GM12891 (cell line): ENCODE results near the gene ZDHHC11.
"Not testable (repeated sequence)": the region's sequence is repeated elsewhere in the genome, so short reads cannot be mapped to it uniquely, and the experiment has no call there.

ENCODE experiments used
- PAX5 ChIP-seq: IDR thresholded peaks from 2 replicates; pipeline ENCODE4 v1.6.1; 2011; ENCODE audit warnings: low read length, moderate library complexity, mild to moderate bottlenecking; ENCODE audit not compliant: insufficient read depth, severe bottlenecking
- POLR2A ChIP-seq: IDR thresholded peaks from 2 replicates; pipeline ENCODE4 v1.6.1; 2011; ENCODE audit warnings: low read depth, low read length, control low read depth
- POLR2AphosphoS5 ChIP-seq: IDR thresholded peaks from 2 replicates; pipeline ENCODE4 v1.6.1; 2011; ENCODE audit warnings: low read depth, low read length, control low read depth
- TAF1 ChIP-seq: IDR thresholded peaks from 2 replicates; pipeline ENCODE4 v1.6.1; 2011; ENCODE audit warnings: low read depth, low read length, control low read depth

DNA sequence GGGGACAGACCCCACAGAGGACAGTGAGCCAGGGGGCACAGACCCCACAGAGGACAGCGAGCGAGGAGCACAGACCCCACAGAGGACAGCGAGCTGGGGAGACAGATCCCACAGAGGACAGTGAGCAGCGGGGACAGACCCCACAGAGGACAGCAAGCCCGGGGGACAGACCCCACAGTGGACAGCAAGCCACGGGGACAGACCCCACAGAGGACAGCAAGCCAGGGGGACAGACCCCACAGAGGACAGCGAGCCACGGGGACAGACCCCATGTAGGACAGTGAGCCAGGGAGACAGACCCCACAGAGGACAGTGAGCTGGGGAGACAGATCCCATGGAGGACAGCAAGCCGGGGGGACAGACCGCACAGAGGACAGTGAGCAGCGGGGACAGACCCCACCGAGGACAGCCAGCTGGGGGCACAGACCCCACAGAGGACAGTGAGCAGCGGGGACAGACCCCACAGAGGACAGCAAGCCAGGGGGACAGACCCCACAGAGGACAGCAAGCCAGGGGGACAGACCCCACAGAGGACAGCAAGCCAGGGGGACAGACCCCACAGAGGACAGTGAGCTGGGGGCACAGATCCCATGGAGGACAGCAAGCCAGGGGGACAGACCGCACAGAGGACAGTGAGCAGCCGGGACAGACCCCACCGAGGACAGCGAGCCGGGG lies 2.8 kb upstream of the ZDHHC11 start:
- TF ChIP-seq POLR2A, TAF1, POLR2AphosphoS5, PAX5: not testable (repeated sequence)
